ENCODE data around the gene RAP1GAP2.

DNA sequence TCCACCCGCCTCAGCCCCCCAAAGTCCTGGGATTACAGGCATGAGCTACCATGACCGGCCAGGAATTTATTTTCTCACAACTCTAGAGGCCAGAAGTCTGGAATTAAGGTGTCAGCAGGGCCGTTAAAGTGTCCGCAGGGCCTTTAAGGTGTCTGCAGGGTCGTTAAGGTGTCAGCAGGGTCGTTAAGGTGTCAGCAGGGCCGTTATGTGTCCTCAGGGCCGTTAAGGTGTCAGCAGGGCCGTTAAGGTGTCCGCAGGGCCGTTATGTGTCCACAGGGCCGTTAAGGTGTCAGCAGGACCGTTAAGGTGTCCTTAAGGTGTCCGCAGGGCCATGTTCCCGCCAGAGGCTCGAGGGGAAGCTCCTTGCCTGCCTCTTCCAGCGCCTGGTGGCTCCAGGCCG lies 125.2 kb downstream of the RAP1GAP2 start:
- TF ChIP-seq, protein P1, sequence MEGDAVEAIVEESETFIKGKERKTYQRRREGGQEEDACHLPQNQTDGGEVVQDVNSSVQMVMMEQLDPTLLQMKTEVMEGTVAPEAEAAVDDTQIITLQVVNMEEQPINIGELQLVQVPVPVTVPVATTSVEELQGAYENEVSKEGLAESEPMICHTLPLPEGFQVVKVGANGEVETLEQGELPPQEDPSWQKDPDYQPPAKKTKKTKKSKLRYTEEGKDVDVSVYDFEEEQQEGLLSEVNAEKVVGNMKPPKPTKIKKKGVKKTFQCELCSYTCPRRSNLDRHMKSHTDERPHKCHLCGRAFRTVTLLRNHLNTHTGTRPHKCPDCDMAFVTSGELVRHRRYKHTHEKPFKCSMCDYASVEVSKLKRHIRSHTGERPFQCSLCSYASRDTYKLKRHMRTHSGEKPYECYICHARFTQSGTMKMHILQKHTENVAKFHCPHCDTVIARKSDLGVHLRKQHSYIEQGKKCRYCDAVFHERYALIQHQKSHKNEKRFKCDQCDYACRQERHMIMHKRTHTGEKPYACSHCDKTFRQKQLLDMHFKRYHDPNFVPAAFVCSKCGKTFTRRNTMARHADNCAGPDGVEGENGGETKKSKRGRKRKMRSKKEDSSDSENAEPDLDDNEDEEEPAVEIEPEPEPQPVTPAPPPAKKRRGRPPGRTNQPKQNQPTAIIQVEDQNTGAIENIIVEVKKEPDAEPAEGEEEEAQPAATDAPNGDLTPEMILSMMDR (IDR thresholded peaks at IDR 0.05 in 4 of 5, conservative IDR thresholded peaks at IDR 0.05 in 1 of 5), result no peak
- TF ChIP-seq POLR2A (IDR thresholded peaks at IDR 0.05), result no peak

Measured in gastrocnemius medialis (tissue), 4 donors.